ENCODE results near the gene PSEN2. TPM values are rescaled to one million over a fixed set of nuclear protein-coding genes. Genes with fewer than 3 reads are reported as not detected.

The PSEN2 gene
- total and polyA plus RNA-seq, 9 of the 15 experiments (the other 6 are each of a cell fraction or from before 2014, with no cell fraction given): 2.3 to 21.5 (median 13.7) TPM

DNA sequence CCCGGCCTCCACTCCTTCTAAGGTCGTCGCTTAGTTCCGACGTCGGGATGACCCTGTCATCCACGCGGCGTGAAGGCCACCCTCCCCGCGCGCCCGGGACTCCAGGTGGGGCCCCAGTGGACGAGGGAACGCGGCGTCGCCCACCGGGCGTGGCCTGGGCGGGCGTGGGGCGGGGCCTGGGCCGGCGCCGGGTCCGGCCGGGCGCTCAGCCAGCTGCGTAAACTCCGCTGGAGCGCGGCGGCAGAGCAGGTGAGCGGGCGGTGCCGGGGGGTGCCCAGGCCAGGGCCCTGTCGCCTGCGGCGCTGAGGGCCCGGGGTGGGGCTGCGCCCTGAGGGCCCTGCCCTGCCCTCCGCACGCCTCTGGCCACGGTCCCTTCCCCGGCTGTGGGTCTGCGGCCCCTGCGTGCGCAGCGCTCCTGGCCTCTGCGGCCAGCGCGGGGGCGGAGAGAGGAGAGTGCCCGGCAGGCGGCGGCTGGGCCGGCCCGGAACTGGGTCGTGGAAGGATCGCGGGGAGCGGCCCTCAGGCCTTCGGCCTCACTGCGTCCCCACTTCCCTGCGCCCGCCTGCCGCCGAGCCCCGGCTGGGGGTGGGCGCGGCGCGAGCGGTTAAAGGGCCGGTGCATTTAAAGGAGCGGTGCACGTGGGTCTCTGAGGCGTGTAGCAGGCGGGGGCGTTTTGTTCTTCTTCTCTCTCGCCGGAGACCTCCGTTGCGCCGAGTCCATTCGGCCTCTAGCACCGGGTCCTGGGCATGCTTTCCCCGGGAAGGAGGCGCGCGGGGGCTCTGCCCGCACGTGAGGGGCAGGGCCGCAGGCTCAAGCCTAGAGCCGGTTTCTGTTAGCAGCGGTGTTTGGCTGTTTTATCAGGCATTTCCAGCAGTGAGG is at the start of gene PSEN2 (continued):
- TF ChIP-seq, protein P1, sequence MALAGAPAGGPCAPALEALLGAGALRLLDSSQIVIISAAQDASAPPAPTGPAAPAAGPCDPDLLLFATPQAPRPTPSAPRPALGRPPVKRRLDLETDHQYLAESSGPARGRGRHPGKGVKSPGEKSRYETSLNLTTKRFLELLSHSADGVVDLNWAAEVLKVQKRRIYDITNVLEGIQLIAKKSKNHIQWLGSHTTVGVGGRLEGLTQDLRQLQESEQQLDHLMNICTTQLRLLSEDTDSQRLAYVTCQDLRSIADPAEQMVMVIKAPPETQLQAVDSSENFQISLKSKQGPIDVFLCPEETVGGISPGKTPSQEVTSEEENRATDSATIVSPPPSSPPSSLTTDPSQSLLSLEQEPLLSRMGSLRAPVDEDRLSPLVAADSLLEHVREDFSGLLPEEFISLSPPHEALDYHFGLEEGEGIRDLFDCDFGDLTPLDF (CRISPR knock-in tag; IDR thresholded peaks at IDR 0.05): no peak
- TF ChIP-seq ILF3 (IDR thresholded peaks at IDR 0.05; ENCODE audit: borderline replicate concordance) (no peak), TARDBP (IDR thresholded peaks at IDR 0.05) (peak; percentile 99), RNF2 (IDR thresholded peaks at IDR 0.05) (peak; percentile 47; the same call in 1 of the 2 replicates), CUX1 (CRISPR knock-in tag; IDR thresholded peaks at IDR 0.05) (no peak), NRF1 (conservative IDR thresholded peaks at IDR 0.05 in 1 of 2, IDR thresholded peaks at IDR 0.05 in 1 of 2) (peak; percentile 84 to 85; a peak in 3 of 4 replicates), ARID3A (IDR thresholded peaks at IDR 0.05; ENCODE audit: borderline replicate concordance, low read depth, low read length) (no peak), ZNF24 (IDR thresholded peaks at IDR 0.05) (peak; percentile 98)
- TF ChIP-seq, protein P2, sequence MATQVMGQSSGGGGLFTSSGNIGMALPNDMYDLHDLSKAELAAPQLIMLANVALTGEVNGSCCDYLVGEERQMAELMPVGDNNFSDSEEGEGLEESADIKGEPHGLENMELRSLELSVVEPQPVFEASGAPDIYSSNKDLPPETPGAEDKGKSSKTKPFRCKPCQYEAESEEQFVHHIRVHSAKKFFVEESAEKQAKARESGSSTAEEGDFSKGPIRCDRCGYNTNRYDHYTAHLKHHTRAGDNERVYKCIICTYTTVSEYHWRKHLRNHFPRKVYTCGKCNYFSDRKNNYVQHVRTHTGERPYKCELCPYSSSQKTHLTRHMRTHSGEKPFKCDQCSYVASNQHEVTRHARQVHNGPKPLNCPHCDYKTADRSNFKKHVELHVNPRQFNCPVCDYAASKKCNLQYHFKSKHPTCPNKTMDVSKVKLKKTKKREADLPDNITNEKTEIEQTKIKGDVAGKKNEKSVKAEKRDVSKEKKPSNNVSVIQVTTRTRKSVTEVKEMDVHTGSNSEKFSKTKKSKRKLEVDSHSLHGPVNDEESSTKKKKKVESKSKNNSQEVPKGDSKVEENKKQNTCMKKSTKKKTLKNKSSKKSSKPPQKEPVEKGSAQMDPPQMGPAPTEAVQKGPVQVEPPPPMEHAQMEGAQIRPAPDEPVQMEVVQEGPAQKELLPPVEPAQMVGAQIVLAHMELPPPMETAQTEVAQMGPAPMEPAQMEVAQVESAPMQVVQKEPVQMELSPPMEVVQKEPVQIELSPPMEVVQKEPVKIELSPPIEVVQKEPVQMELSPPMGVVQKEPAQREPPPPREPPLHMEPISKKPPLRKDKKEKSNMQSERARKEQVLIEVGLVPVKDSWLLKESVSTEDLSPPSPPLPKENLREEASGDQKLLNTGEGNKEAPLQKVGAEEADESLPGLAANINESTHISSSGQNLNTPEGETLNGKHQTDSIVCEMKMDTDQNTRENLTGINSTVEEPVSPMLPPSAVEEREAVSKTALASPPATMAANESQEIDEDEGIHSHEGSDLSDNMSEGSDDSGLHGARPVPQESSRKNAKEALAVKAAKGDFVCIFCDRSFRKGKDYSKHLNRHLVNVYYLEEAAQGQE (IDR thresholded peaks at IDR 0.05; ENCODE audit: borderline replicate concordance): peak; percentile 51; the same call in 1 of the 2 replicates
- TF ChIP-seq, protein P2 (CRISPR knock-in tag; IDR thresholded peaks at IDR 0.05; ENCODE audit: low read depth): 0 out of 2 replicates have a peak, but pooled peaks have one; percentile 63
